ENCODE data around the gene SLC25A43.

The SLC25A43 gene

DNA sequence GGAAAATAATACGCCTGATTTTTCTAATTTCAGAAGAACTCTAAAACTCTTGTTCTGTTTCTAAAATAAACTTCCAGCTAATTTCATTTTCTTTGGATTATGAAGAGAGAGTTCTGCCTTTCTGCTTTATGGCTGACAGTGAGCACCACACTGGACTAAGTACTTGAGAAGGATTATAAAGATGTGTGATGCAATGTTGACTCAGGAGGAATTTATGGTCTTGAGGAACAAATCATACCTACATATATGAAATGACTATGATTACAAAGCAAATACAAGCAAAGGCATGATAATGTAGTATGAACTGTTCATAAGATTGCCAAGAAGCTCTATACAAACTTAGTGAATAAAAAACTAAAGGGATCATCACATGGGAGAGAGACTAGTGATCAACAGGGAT is 56.1 kb downstream of the SLC25A43 start:
- H3K27ac ChIP-seq: no peak overlapping the region
- TF ChIP-seq, protein P1, sequence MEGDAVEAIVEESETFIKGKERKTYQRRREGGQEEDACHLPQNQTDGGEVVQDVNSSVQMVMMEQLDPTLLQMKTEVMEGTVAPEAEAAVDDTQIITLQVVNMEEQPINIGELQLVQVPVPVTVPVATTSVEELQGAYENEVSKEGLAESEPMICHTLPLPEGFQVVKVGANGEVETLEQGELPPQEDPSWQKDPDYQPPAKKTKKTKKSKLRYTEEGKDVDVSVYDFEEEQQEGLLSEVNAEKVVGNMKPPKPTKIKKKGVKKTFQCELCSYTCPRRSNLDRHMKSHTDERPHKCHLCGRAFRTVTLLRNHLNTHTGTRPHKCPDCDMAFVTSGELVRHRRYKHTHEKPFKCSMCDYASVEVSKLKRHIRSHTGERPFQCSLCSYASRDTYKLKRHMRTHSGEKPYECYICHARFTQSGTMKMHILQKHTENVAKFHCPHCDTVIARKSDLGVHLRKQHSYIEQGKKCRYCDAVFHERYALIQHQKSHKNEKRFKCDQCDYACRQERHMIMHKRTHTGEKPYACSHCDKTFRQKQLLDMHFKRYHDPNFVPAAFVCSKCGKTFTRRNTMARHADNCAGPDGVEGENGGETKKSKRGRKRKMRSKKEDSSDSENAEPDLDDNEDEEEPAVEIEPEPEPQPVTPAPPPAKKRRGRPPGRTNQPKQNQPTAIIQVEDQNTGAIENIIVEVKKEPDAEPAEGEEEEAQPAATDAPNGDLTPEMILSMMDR (conservative IDR thresholded peaks at IDR 0.05): no peak

DNA sequence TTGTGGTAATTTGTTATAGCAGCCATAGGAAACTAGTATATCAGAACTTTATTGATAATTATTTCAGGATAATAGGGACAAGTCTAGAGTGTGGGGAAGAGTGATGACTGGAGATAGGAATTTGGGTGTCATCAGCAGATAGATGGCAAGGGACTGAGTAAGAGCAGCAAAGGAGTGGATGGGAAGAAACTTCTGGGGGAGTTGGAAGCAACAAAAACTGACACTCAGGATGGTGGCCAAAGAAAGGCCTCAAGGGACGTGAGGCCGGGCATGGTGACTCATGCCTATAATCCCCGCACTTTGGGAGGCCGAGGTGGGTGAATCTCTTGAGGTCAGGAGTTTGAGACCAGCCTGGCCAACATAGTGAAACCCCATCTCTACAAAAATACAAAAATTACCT is 60.0 kb downstream of the SLC25A43 start:
- H3K27ac ChIP-seq: no peak overlapping the region
- TF ChIP-seq, protein P1 (conservative IDR thresholded peaks at IDR 0.05): no peak

DNA sequence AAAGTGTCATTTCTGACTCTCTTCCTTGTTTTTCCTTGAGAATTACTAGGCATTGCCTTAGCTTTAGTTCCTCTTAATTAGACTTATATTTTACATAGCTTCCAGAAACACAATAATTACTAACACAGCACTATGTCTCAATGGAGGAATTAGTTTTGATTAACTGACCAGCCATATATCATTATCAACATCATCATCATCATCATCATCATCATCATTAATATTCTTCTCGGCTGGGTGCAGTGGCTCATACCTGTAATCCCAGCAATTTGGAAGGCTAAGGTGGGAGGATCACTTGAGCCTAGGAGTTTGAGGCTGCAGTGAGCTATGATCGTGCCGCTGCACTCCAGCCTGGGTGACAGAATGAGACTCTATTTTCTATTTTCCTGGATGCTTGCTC is 66.4 kb downstream of the SLC25A43 start:
- no peak overlapping the region for H3K27ac ChIP-seq
- TF ChIP-seq, protein P1 (conservative IDR thresholded peaks at IDR 0.05): no peak

DNA sequence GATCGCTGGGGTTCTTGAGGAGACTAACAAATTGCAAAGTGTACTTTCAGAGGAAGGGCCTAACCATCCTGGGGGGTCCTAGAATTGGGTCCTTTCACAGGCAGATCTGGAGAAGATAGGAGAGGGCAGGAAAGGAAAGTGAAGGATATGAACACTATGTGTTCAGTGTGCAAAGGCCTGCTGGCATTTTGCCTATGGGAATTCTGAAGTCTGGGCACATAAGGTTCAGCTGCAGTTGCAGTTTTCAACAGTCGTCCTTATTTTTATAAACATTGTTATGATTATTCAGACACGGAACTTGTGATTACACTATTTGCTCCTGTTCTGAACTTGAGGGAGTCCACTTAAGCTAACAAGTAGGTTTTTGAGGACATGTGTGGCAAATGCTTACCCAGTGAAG is 67.8 kb downstream of the SLC25A43 start:
- TF ChIP-seq, protein P1 (conservative IDR thresholded peaks at IDR 0.05): no peak

DNA sequence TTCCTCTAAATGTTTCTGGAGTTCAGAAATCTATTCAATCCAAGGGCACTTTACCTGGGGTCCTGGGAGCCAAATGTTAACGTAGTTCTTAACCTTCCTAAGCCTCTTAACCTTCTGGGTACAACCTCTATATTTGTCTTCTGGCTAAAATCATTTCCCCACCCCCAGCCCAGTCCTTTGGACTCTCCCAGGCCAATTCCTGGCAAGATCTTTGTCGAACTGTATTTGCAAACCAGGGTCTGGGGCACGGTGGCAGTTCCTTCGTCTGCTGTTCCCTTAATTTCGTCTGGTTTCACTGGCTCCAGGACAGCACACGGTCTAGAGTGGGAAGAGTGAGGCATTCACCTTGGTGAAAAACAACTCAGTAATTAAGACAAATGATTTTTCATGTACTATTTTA is 68.3 kb downstream of the SLC25A43 start:
- no peak overlapping the region for H3K27ac ChIP-seq

More for the DNA sequence above, 67.8 kb downstream of the SLC25A43 start:
- H3K27ac ChIP-seq: no peak overlapping the region

DNA sequence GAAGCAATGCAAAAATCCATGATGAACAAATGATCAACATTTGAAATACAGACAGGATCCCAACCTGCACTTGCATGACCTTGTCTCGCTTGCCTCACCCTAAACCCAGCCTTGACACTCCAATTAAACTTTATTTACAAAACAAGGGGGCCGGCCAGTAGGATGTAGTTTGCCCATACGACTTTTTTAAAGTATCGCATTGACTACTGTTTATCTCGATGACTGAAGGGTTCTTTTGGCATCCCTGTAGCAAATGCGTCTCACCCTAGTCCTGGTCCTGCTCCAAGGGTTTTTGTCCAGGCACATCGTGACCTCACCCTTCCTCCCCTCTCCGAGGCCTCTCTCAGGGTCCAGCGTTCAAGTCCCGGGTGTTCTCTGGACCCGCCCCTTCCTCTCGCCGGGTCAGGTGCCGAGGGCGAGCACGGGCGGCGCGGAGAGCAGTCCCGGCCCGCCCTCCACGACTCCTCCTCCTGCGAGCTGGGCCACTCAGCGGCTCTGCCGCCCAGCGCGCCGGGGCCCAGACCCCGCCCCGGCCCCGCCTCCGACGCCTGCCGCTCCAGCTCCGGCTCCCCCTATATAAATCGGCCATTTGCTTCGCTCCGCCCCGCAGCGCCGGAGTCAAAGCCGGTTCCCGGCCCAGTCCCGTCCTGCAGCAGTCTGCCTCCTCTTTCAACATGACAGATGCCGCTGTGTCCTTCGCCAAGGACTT is 68.9 kb downstream of the SLC25A43 start, which contains the start of gene SLC25A5:
SLC25A5 (plus strand) TSS at position 603 of the 709 bp plus-strand sequence; CDS start at position 675, 72 bp downstream.
- TF ChIP-seq, protein P1 (conservative IDR thresholded peaks at IDR 0.05): no peak
- peak within 1 kb of the TSS; percentile 71 for H3K27ac ChIP-seq

More for the DNA sequence above, 68.3 kb downstream of the SLC25A43 start:
- TF ChIP-seq, protein P1 (conservative IDR thresholded peaks at IDR 0.05): no peak

DNA sequence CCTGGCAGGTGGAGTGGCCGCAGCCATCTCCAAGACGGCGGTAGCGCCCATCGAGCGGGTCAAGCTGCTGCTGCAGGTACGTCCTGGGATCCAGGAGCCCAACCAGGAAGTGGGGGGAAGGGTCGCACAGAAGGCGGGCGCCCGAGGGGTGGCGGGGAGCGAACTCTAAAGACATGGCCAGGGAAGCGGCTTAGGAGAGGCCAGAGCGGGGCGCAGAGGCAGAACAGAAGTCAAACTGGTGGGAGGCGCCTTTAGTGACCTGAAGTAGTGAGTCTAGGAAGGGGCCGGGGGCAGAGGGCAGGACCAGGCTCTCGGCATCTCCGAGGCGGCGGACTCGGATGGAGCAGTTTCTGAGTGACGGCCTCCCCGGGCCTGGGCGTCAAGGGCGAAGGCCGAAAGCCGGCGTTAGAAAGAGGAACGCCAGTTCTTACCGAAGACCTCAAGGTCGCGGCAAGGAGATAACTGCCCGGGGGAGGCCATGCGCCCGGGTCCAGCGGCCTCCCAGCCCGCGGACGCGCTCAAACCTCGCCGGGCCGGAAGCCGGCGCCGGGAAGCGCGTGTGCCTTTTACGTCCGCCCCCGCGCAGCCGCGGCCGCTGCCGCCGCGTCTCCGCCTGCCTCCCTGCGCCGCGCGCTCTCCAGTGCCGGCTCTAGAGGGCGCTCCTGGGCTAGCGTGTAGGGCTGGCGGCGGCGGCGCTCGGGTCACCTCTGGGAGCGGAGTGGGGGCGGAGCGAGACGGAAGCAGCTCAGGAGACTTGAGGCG is 69.6 kb downstream of the SLC25A43 start:
- H3K27ac ChIP-seq: peak overlapping the region; percentile 71
- TF ChIP-seq, protein P1 (conservative IDR thresholded peaks at IDR 0.05): peak; percentile 75

Measured in VCaP (cell line).